ENCODE data around the gene PRPF6.
A peak's percentile ranks its signal among the peaks of the same experiment; 100 is the strongest.

PRPF6 gene, protein sequence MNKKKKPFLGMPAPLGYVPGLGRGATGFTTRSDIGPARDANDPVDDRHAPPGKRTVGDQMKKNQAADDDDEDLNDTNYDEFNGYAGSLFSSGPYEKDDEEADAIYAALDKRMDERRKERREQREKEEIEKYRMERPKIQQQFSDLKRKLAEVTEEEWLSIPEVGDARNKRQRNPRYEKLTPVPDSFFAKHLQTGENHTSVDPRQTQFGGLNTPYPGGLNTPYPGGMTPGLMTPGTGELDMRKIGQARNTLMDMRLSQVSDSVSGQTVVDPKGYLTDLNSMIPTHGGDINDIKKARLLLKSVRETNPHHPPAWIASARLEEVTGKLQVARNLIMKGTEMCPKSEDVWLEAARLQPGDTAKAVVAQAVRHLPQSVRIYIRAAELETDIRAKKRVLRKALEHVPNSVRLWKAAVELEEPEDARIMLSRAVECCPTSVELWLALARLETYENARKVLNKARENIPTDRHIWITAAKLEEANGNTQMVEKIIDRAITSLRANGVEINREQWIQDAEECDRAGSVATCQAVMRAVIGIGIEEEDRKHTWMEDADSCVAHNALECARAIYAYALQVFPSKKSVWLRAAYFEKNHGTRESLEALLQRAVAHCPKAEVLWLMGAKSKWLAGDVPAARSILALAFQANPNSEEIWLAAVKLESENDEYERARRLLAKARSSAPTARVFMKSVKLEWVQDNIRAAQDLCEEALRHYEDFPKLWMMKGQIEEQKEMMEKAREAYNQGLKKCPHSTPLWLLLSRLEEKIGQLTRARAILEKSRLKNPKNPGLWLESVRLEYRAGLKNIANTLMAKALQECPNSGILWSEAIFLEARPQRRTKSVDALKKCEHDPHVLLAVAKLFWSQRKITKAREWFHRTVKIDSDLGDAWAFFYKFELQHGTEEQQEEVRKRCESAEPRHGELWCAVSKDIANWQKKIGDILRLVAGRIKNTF

DNA sequence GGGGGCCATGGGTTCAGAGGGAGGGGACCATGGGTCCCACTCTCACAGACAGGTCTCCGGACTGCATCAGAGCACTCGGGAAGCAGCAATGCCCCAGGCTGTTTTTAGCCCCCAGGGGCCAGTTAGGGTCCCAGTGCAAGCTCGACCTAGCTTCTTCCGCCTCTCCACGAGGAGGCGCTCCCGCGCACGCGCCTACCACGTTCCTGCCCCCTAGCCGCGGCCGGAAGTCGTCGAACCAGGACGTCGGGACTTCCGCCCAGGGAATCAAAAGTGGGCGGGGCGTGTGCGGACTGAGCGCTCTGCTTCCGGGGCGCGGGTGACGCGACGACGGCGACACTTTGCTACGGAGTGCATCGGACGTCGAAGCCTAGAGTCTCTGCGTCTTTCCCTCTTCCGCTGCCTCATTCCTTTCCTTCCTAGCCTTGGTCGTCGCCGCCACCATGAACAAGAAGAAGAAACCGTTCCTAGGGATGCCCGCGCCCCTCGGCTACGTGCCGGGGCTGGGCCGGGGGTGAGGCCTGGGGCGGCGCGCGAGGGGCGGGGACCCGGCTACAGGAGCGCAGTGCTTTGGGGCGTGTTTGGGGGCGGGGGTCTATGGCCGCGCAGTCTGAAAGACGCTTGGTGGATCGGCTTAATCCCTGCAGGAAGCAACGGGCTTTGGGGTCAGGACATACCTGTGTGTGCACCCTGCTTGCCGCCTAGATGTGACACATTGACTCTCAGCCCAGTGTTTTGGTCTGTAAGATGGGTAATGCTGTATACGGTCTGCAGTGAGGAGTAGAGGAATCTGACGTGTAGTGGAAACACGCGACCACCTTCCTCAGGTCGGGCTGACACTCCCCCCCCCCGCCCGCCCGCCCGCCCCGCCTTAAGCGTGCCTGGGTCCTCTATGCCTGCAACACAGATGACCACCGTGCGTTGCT is at the start of gene PRPF6:
PRPF6 (plus strand) TSS at position 327 of the 923 bp plus-strand sequence; CDS start at position 441, 114 bp downstream.
- in situ Hi-C loops (cut with MboI; ENCODE audit: low sequenced_read_pairs, unreplicated experiment), result no loop called here
- TF ChIP-seq, protein P1, sequence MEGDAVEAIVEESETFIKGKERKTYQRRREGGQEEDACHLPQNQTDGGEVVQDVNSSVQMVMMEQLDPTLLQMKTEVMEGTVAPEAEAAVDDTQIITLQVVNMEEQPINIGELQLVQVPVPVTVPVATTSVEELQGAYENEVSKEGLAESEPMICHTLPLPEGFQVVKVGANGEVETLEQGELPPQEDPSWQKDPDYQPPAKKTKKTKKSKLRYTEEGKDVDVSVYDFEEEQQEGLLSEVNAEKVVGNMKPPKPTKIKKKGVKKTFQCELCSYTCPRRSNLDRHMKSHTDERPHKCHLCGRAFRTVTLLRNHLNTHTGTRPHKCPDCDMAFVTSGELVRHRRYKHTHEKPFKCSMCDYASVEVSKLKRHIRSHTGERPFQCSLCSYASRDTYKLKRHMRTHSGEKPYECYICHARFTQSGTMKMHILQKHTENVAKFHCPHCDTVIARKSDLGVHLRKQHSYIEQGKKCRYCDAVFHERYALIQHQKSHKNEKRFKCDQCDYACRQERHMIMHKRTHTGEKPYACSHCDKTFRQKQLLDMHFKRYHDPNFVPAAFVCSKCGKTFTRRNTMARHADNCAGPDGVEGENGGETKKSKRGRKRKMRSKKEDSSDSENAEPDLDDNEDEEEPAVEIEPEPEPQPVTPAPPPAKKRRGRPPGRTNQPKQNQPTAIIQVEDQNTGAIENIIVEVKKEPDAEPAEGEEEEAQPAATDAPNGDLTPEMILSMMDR (IDR thresholded peaks at IDR 0.05; ENCODE audit: borderline replicate concordance, control extremely low read depth, extremely low read depth, insufficient read depth, missing control alignments), result peak; percentile 91
- DNase-seq (ENCODE audit: low spot score), result peak; percentile 98

DNA sequence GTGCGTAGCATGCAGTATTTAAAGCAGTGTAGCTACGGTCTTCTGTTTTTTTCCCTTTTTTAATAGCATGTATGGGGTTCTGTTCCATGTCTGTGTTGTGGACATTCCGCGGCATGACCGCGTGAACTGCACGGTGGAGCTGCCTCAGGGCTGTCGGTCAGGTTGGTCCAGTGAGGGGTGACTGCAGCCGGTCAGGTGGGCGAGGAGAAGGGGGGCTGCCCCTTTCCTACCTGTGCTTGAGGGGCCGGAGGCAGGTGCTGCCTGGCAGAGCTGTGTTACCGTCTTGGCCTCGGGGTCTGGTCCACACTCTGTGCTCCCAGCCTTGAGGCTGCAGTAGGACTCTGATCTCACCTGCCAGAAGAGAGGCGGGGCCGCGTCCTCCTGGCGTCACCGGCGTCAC is 49.2 kb upstream of the PRPF6 start:
- no peak for DNase-seq (ENCODE audit: low spot score)
- TF ChIP-seq, protein P1 (IDR thresholded peaks at IDR 0.05; ENCODE audit: borderline replicate concordance, control extremely low read depth, extremely low read depth, insufficient read depth, missing control alignments), result no peak
- in situ Hi-C loops (cut with MboI; ENCODE audit: low sequenced_read_pairs, unreplicated experiment), result no loop called here

DNA sequence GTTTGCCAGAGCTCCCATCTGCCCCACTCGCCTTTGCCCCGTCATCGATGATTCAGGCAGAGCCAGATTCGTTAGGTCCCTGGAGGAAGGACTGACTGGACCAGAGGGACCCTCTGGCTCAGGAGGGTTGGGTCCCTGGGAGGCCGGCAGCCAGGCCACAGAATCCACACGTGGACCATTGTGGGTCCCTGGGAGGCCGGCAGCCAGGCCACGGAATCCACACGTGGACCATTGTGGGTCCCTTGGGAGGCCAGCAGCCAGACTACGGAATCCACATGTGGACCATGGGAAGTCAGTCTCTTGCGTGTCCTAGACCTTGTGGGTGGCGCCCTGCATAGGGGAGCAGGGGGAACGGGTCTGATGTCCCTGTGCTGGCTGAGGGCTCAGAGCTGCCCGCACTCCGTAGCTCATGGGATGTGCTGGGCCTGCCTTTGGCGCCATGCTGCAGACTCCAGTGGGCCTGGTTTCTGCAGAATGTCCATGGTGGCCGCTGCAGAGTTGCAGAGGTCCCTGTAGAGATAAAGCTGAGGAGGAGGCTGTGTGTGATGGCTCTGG is 48.2 kb upstream of the PRPF6 start:
- in situ Hi-C loops (cut with MboI; ENCODE audit: low sequenced_read_pairs, unreplicated experiment), result no loop called here
- DNase-seq (ENCODE audit: low spot score), result no peak
- TF ChIP-seq, protein P1 (IDR thresholded peaks at IDR 0.05; ENCODE audit: borderline replicate concordance, control extremely low read depth, extremely low read depth, insufficient read depth, missing control alignments), result no peak

DNA sequence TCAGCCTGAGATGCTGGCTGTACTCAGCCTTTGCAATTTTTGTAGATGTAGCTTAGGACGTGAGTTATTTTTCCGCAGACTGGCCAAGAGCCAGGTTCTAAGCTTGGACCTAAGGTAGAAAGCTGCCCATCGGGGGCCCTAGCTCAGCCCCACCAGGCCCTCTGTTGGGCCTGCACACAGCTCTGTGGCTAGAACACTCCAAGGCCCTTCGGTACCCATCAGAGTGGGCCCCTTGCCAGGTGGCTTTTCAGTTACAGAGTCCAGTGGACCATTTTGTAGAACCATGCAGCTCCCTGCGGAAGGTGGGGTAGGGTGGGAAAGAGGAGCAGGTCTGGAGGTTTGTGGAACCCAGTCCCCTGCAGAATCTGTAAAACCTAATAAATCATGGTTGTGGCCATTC is 47.3 kb upstream of the PRPF6 start:
- no peak for DNase-seq (ENCODE audit: low spot score)
- TF ChIP-seq, protein P1 (IDR thresholded peaks at IDR 0.05; ENCODE audit: borderline replicate concordance, control extremely low read depth, extremely low read depth, insufficient read depth, missing control alignments), result no peak
- in situ Hi-C loops (cut with MboI; ENCODE audit: low sequenced_read_pairs, unreplicated experiment), result no loop called here

DNA sequence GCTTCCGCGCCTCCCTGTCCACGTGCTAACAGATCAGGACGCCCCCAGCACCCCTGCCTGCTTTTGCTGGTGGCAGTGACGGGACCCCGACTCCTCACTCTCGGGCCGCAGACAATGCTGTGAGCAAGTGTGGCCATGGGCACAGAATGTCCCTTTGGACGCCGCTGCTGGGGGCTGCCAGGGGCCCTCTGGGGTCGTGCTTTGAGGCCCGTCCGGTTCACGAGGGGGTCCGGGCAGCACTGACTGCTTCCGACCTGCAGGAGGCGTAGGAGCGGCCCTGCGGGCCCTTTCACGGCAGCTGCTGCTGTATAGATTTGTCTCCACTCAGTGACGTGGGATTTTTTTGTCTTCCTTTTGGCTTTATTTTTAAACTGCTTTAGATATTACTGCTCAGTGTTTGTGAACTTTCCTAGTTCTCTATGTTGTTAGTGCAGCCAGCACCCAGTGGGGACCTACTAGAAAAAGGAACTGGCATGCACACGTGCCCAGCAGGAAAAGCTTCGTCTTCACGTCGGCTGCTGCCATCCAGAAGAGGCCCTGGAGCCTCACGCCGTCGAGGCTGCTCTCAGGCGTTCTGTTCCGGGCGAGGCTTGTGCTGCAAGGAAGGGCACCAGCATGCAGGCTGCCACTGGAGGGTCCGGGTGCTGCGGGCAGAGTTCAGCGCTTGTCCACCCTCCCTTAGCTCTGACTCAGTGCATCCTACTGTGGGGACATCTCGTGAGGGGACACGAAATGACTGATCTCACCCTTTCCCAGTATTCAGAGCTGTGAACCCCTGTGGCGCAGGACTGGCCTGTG is 46.5 kb upstream of the PRPF6 start:
- no peak for DNase-seq (ENCODE audit: low spot score)
- TF ChIP-seq, protein P1 (IDR thresholded peaks at IDR 0.05; ENCODE audit: borderline replicate concordance, control extremely low read depth, extremely low read depth, insufficient read depth, missing control alignments), result no peak
- in situ Hi-C loops (cut with MboI; ENCODE audit: low sequenced_read_pairs, unreplicated experiment), result no loop called here
